ENCODE measurements around the gene SEPTIN10. TPM values are rescaled to one million over a fixed set of nuclear protein-coding genes. Genes with fewer than 3 reads are reported as not detected.

SEPTIN10 gene
- total RNA-seq, 3 donors from 2014 or later: 93.5 to 116 (median 100) TPM

GRCh38 chr2:109611467-109612095 is 2.2 kb downstream of the SEPTIN10 start:
- intact Hi-C loops (cut with DNase I; ENCODE audit: low total_unique reads): no loop called here
- TF ChIP-seq POLR2AphosphoS5 (IDR thresholded peaks at IDR 0.05): no peak
- TF ChIP-seq CTCF (IDR thresholded peaks at IDR 0.05): peak in 1 of 3 donors; percentile 28

GRCh38 chr2:109609352-109610024 is 4.3 kb downstream of the SEPTIN10 start:
- Histone ChIP-seq H3K27ac (peak overlapping the region; percentile 1 to 35), H3K4me1 (peaks cover 0 to 12% of the 10 kb centered on the region in 2 donors), H3K9me3 (no peaks in the 10 kb centered on the region), H3K27me3 (no peaks in the 10 kb centered on the region), H3K4me3 (no peak overlapping the region), H3K36me3 (no peaks in the 10 kb centered on the region)
- no peak for DNase-seq (ENCODE audit: low spot score in 2 of 2)
- intact Hi-C loops (cut with DNase I; ENCODE audit: low total_unique reads): no loop called here
- TF ChIP-seq POLR2AphosphoS5 (IDR thresholded peaks at IDR 0.05) (no peak), POLR2A (IDR thresholded peaks at IDR 0.05) (no peak), CTCF (IDR thresholded peaks at IDR 0.05) (no peak)

More at GRCh38 chr2:109611467-109612095, 2.2 kb downstream of the SEPTIN10 start:
- Histone ChIP-seq H3K4me1 (peaks cover 0 to 24% of the 10 kb centered on the region in 2 donors), H3K9me3 (no peaks in the 10 kb centered on the region), H3K4me3 (no peak overlapping the region), H3K27ac (peak overlapping the region in 1 of 2 donors; percentile 14), H3K27me3 (no peaks in the 10 kb centered on the region), H3K36me3 (no peaks in the 10 kb centered on the region)
- no peak for DNase-seq (ENCODE audit: low spot score in 2 of 2)

- H3K4me1 ChIP-seq: peaks cover 0 to 12% of the 10 kb centered on the region in 2 donors
- intact Hi-C loops (cut with DNase I; ENCODE audit: low total_unique reads): no loop called here
These were observed 6.0 kb downstream of the SEPTIN10 start for GRCh38 chr2:109607766-109608165.

GRCh38 chr2:109604597-109604996 is 9.2 kb downstream of the SEPTIN10 start:
- intact Hi-C loops (cut with DNase I; ENCODE audit: low total_unique reads): no loop called here
- Histone ChIP-seq H3K4me1 (no peaks in the 10 kb centered on the region), H3K9me3 (no peaks in the 10 kb centered on the region), H3K4me3 (no peak overlapping the region), H3K27me3 (no peaks in the 10 kb centered on the region), H3K27ac (no peak overlapping the region), H3K36me3 (no peaks in the 10 kb centered on the region)
- TF ChIP-seq CTCF (IDR thresholded peaks at IDR 0.05) (no peak), POLR2AphosphoS5 (IDR thresholded peaks at IDR 0.05) (no peak)
- no peak for DNase-seq (ENCODE audit: low spot score in 2 of 2)

More at GRCh38 chr2:109607766-109608165, 6.0 kb downstream of the SEPTIN10 start:
- Histone ChIP-seq H3K4me3 (no peak overlapping the region), H3K9me3 (no peaks in the 10 kb centered on the region), H3K36me3 (no peaks in the 10 kb centered on the region), H3K27ac (no peak overlapping the region), H3K27me3 (no peaks in the 10 kb centered on the region)
- no peak for TF ChIP-seq POLR2A (IDR thresholded peaks at IDR 0.05)
- TF ChIP-seq POLR2AphosphoS5 (IDR thresholded peaks at IDR 0.05): no peak
- no peak for TF ChIP-seq CTCF (IDR thresholded peaks at IDR 0.05)
- no peak for DNase-seq (ENCODE audit: low spot score in 2 of 2)

- Histone ChIP-seq H3K4me1 (no peaks in the 10 kb centered on the region), H3K27ac (no peak overlapping the region), H3K27me3 (no peaks in the 10 kb centered on the region), H3K4me3 (no peak overlapping the region), H3K36me3 (no peaks in the 10 kb centered on the region), H3K9me3 (no peaks in the 10 kb centered on the region)
- intact Hi-C loops (cut with DNase I; ENCODE audit: low total_unique reads): no loop called here
- DNase-seq (ENCODE audit: low spot score in 2 of 2): no peak
- no peak for TF ChIP-seq POLR2A (IDR thresholded peaks at IDR 0.05)
- no peak for TF ChIP-seq POLR2AphosphoS5 (IDR thresholded peaks at IDR 0.05)
- no peak for TF ChIP-seq CTCF (IDR thresholded peaks at IDR 0.05)
These were observed 11.1 kb downstream of the SEPTIN10 start for GRCh38 chr2:109602617-109603188.
